GM18858 (cell line): ENCODE results near the gene HIPK2.

Source experiments
- ATAC-seq: cut with Tn5 transposase; IDR thresholded peaks from one replicate; pipeline ENCODE4 v1.9.1; 2021; ENCODE audit not compliant: unreplicated experiment

HIPK2 gene

GRCh38 chr7:139600306-139600705, 177.5 kb downstream of the HIPK2 start:
- no peak for ATAC-seq

GRCh38 chr7:139598642-139599041, 179.2 kb downstream of the HIPK2 start:
- no peak for ATAC-seq

- no peak for ATAC-seq
Observed at GRCh38 chr7:139597028-139597427, 180.8 kb downstream of the HIPK2 start.

- ATAC-seq: no peak
Observed at GRCh38 chr7:139596626-139597025, 181.2 kb downstream of the HIPK2 start.

GRCh38 chr7:139595806-139596205, 182.0 kb downstream of the HIPK2 start:
- no peak for ATAC-seq

- ATAC-seq: no peak
Observed at GRCh38 chr7:139594911-139595476, 182.8 kb downstream of the HIPK2 start.

GRCh38 chr7:139594090-139594489, 183.7 kb downstream of the HIPK2 start:
- ATAC-seq: no peak

- no peak for ATAC-seq
Observed at GRCh38 chr7:139592801-139593461, 184.9 kb downstream of the HIPK2 start.

- no peak for ATAC-seq
Observed at GRCh38 chr7:139591550-139592195, 186.1 kb downstream of the HIPK2 start.

- ATAC-seq: no peak
Observed at GRCh38 chr7:139589474-139589873, 188.3 kb downstream of the HIPK2 start.

GRCh38 chr7:139588632-139589031, 189.2 kb downstream of the HIPK2 start:
- no peak for ATAC-seq

- ATAC-seq: no peak
Observed at GRCh38 chr7:139587535-139587934, 190.3 kb downstream of the HIPK2 start.

GRCh38 chr7:139586286-139586685, 191.5 kb downstream of the HIPK2 start:
- no peak for ATAC-seq

GRCh38 chr7:139585042-139585441, 192.8 kb downstream of the HIPK2 start:
- ATAC-seq: no peak

- no peak for ATAC-seq
Observed at GRCh38 chr7:139583826-139584553, 193.8 kb downstream of the HIPK2 start.

GRCh38 chr7:139582671-139583155, 195.1 kb downstream of the HIPK2 start:
- ATAC-seq: no peak

- ATAC-seq: no peak
Observed at GRCh38 chr7:139582130-139582650, 195.6 kb downstream of the HIPK2 start.

GRCh38 chr7:139580435-139580834, 197.4 kb downstream of the HIPK2 start:
- no peak for ATAC-seq

- ATAC-seq: no peak
Observed at GRCh38 chr7:139576179-139576973, 201.4 kb downstream of the HIPK2 start.

GRCh38 chr7:139575338-139575680, 202.5 kb downstream of the HIPK2 start:
- no peak for ATAC-seq
